Keratinocyte (primary cell): ENCODE results near the gene KIDINS220. TPM values are rescaled to one million over a fixed set of nuclear protein-coding genes. Genes with fewer than 3 reads are reported as not detected.

Experiments used
- DNase-seq: peaks from one replicate; pipeline ENCODE4 v3.0.0-alpha.2; 2011; ENCODE audit warnings: low read depth, missing footprints, low spot score
- FAIRE-seq: peaks from 2 replicates; lab custom pipeline; 2011; peaks lifted over from hg19 to GRCh38; lab: Jason Lieb, UNC
- H2AFZ ChIP-seq: 2 replicates; pipeline ENCODE4 v1.6.0; 2012; ENCODE audit warnings: low read length, control low read depth, inconsistent platforms; ENCODE audit not compliant: control insufficient read depth
- H3K27ac ChIP-seq: 2 replicates; pipeline ENCODE4 v1.5.1; 2011; ENCODE audit warnings: low read length; ENCODE audit not compliant: control insufficient read depth, insufficient read depth
- H3K27me3 ChIP-seq: 3 replicates; pipeline ENCODE4 v1.6.0; 2011; ENCODE audit warnings: low read length; ENCODE audit not compliant: control insufficient read depth, insufficient read depth; ENCODE audit errors: extremely low read depth
- H3K36me3 ChIP-seq, 2 experiments: 2 replicates in 1 of 2; 3 replicates in 1 of 2; pipeline ENCODE4 v1.5.1; 2011; ENCODE audit warnings: low read length in 2 of 2, mild to moderate bottlenecking in 1 of 2; ENCODE audit not compliant: control insufficient read depth in 2 of 2, insufficient read depth in 2 of 2; ENCODE audit errors: extremely low read depth in 1 of 2
- H3K4me1 ChIP-seq: 3 replicates; pipeline ENCODE4 v1.5.1; 2011; ENCODE audit warnings: low read length; ENCODE audit not compliant: control insufficient read depth, insufficient read depth; ENCODE audit errors: extremely low read depth
- H3K4me2 ChIP-seq: 3 replicates; pipeline ENCODE4 v1.6.0; 2011; ENCODE audit warnings: low read depth, low read length; ENCODE audit not compliant: control insufficient read depth, insufficient read depth; ENCODE audit errors: extremely low read depth
- H3K4me3 ChIP-seq, 3 experiments: fragments of 200-600 bp in 1 of 3; sonication (generic) in 1 of 3; 2 replicates in 2 of 3; 3 replicates in 1 of 3; pipeline ENCODE4 v1.5.1; 2011 to 2016; ENCODE audit warnings: low read length in 3 of 3, mild to moderate bottlenecking in 3 of 3, control low read depth in 2 of 3, inconsistent platforms in 1 of 3, low read depth in 1 of 3, mixed read lengths in 1 of 3, mixed run types in 1 of 3, moderate library complexity in 1 of 3; ENCODE audit not compliant: control insufficient read depth in 2 of 3, insufficient read depth in 2 of 3; ENCODE audit errors: extremely low read depth in 1 of 3
- H3K79me2 ChIP-seq: 2 replicates; pipeline ENCODE4 v1.6.0; 2012; ENCODE audit warnings: low read length; ENCODE audit not compliant: control insufficient read depth, insufficient read depth
- H3K9ac ChIP-seq: 3 replicates; pipeline ENCODE4 v1.6.0; 2011; ENCODE audit warnings: low read length; ENCODE audit not compliant: control insufficient read depth, insufficient read depth; ENCODE audit errors: extremely low read depth
- H3K9me1 ChIP-seq: 3 replicates; pipeline ENCODE4 v1.6.0; 2011; ENCODE audit warnings: low read length; ENCODE audit not compliant: control insufficient read depth, insufficient read depth; ENCODE audit errors: extremely low read depth
- H3K9me3 ChIP-seq: 2 replicates; pipeline ENCODE4 v1.5.1; 2012; ENCODE audit warnings: low read depth, low read length; ENCODE audit not compliant: control insufficient read depth
- H4K20me1 ChIP-seq: 3 replicates; pipeline ENCODE4 v1.6.0; 2011; ENCODE audit warnings: low read length; ENCODE audit not compliant: control insufficient read depth, insufficient read depth; ENCODE audit errors: extremely low read depth
- CTCF ChIP-seq, 3 experiments: IDR thresholded peaks in 1 of 3; conservative IDR thresholded peaks in 1 of 3; optimal IDR thresholded peaks in 1 of 3; 2 replicates in 2 of 3; 3 replicates in 1 of 3; pipeline versions ENCODE3 to v1.5.1; 2011; ENCODE audit warnings: low read length in 3 of 3, mild to moderate bottlenecking in 3 of 3, moderate library complexity in 2 of 3, control low read depth in 1 of 3, inconsistent platforms in 1 of 3; ENCODE audit not compliant: insufficient read depth in 2 of 3; ENCODE audit errors: extremely low read depth in 1 of 3
- EZH2 ChIP-seq: IDR thresholded peaks from one replicate; pipeline ENCODE4 v1.6.1; 2012; ENCODE audit warnings: inconsistent platforms, mild to moderate bottlenecking, low read length, moderate library complexity
- dilution Hi-C: fragments of 300-500 bp; cut with MboI; formaldehyde crosslinking; loops from one replicate; pipeline ENCODE4 v1.7.0; 2020; ENCODE audit warnings: low sequenced_read_pairs; ENCODE audit not compliant: extremely low pct_ligation_motif_present
- polyA plus RNA-seq, 5 experiments: library from polyadenylated mRNA; depleted of rRNA in 3 of 5; stranded (reverse) in 3 of 5; stranded (forward) in 1 of 5; unstranded in 1 of 5; fragments of >200 nt; gene quantifications; 1 replicate in 1 of 5; 2 replicates in 3 of 5; 3 replicates in 1 of 5; pipeline versions ENCODE4 v1.2.1 to v1.2.3, GENCODE V29; 2011 to 2012; ENCODE audit warnings: missing spikeins in 2 of 5, low read depth in 1 of 5, low replicate concordance in 1 of 5

KIDINS220 gene
- polyA plus RNA-seq, 1 donor (not counting 4 experiments of a cell fraction or from before 2014, with no cell fraction given): 28.8 TPM

DNA sequence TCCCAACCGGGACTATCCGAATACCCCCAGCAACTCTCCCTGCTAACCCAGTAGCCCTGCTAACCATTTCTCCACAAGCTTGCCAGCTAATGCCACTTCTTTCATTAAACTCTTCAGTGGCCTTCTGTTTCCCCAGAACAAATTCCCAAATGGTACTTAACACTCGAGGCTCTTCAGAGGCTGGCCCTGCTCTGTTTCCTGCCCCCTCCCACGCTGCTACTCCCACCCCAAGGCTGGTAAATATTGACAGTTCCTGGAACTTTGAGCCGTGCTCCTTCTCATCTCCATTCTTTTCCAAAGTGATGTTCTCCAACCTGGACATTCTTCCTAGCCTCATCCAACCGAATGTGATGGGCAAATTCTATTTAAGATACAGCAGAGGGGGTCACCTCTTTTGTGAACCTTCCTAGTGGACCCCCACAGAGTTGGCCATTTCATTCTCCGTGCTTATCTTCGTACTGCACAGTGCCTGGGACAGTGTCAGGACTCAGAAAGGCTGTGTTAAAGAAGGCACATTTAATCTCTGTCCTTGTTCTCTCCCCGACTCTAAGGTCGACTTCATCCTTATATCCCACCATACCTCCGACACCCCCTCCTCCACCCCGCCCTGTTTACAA, 3.2 kb upstream of the KIDINS220 start:
- no peaks in the 10 kb centered on the region for H4K20me1 ChIP-seq
- H3K9ac ChIP-seq: no peak overlapping the region
- H3K4me1 ChIP-seq: peaks cover 12% of the 10 kb centered on the region
- no peaks in the 10 kb centered on the region for H3K27me3 ChIP-seq
- no peak overlapping the region for H3K27ac ChIP-seq
- no peak overlapping the region for H2AFZ ChIP-seq
- peaks cover 2% of the 10 kb centered on the region for H3K9me1 ChIP-seq
- H3K4me3 ChIP-seq: no peak overlapping the region
- no peak for DNase-seq
- H3K79me2 ChIP-seq: peaks cover 12% of the 10 kb centered on the region
- H3K9me3 ChIP-seq: no peaks in the 10 kb centered on the region
- FAIRE-seq: no peak
- no peak overlapping the region for H3K4me2 ChIP-seq
- no peak for TF ChIP-seq EZH2
- no peak for TF ChIP-seq CTCF (optimal IDR thresholded peaks at IDR 0.05 in 1 of 3, IDR thresholded peaks at IDR 0.05 in 1 of 3, conservative IDR thresholded peaks at IDR 0.05 in 1 of 3; ENCODE audit: extremely low read depth in 1 of 3, insufficient read depth in 2 of 3, low read length in 3 of 3)
- no peaks in the 10 kb centered on the region for H3K36me3 ChIP-seq
- dilution Hi-C loops: no loop called here

DNA sequence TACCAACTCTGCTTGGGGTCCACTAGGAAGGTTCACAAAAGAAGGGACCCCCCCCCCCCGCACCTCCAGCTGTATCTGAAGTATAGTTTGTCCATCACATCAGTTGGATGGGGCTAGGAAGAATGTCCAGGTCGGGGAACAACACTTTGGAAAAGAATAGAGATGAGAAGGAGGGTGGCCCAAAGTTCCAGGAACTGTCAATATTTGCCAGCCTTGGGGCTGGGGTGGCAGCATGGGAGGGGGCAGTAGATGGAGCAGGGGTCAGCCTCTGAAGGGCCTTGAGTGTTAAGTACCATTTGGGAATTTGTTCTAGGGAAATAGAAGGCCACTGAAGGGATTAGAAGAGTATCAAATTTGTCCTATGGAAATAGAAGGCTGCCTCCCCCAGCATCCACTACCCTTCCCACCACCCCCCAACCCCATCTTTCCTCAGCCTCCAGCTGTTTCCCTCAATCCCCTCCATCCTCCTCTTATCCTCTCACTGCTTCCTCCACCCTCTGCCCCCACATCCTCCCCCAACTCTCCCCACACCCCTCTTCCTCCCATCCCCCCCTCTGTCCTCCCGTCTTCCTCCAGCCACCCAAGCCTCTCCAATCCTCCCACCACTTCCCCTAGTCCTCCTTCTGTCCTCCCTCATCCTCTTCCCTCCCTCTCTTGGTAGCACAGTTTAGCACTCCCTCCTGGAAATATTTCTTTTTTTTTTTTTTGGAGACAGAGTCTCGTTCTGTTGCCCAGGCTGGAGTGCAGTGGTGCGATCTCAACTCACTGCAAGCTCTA, 2.0 kb upstream of the KIDINS220 start:
- peaks cover 12% of the 10 kb centered on the region for H3K4me1 ChIP-seq
- no peaks in the 10 kb centered on the region for H4K20me1 ChIP-seq
- no peak overlapping the region for H3K27ac ChIP-seq
- no peak overlapping the region for H2AFZ ChIP-seq
- H3K9me1 ChIP-seq: no peaks in the 10 kb centered on the region
- no peak overlapping the region for H3K4me3 ChIP-seq
- no peaks in the 10 kb centered on the region for H3K27me3 ChIP-seq
- H3K79me2 ChIP-seq: peaks cover 24% of the 10 kb centered on the region
- no peak for DNase-seq
- dilution Hi-C loops: no loop called here
- no peak overlapping the region for H3K4me2 ChIP-seq
- H3K9me3 ChIP-seq: no peaks in the 10 kb centered on the region
- H3K9ac ChIP-seq: no peak overlapping the region
- no peak for TF ChIP-seq EZH2
- TF ChIP-seq CTCF (optimal IDR thresholded peaks at IDR 0.05 in 1 of 3, IDR thresholded peaks at IDR 0.05 in 1 of 3, conservative IDR thresholded peaks at IDR 0.05 in 1 of 3; ENCODE audit: extremely low read depth in 1 of 3, insufficient read depth in 2 of 3, low read length in 3 of 3): no peak
- FAIRE-seq: no peak
- no peaks in the 10 kb centered on the region for H3K36me3 ChIP-seq
